ENCODE results near the gene CASP7. TPM values are rescaled to one million over a fixed set of nuclear protein-coding genes. Genes with fewer than 3 reads are reported as not detected.
A peak's percentile ranks its signal among the peaks of the same experiment; 100 is the strongest.

The CASP7 gene
- total RNA-seq, 4 donors from 2014 or later: 47.9 to 144 (median 103) TPM

DNA sequence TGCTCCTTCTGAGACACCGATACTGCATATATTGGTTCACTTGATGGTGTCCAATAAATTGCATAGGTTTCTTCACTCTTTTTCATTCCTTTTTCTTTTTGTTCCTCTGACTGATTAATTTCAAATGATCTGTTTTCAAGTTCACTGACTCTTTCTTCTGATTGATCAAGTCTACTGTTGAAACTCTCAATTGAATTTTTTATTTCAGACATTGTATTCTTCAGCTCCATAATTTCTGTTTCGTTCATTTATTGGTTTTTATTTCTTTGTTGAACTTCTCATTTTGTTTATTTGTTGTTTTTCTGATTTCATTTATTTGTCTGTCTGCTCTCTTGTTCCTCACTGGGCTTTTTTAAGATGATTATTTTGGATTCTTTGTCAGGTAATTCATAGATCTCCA is 13.6 kb downstream of the CASP7 start:
- H3K4me1 ChIP-seq: no peaks in the 10 kb centered on the region
- H3K9me3 ChIP-seq: peaks cover 0 to 15% (median 2%) of the 10 kb centered on the region in 4 donors
- peaks cover 0 to 36% (median 0%) of the 10 kb centered on the region in 3 donors for H3K36me3 ChIP-seq
- no peak overlapping the region for H3K27ac ChIP-seq
- no peaks in the 10 kb centered on the region for H3K27me3 ChIP-seq
- H3K4me3 ChIP-seq: no peak overlapping the region
- TF ChIP-seq, protein P1, sequence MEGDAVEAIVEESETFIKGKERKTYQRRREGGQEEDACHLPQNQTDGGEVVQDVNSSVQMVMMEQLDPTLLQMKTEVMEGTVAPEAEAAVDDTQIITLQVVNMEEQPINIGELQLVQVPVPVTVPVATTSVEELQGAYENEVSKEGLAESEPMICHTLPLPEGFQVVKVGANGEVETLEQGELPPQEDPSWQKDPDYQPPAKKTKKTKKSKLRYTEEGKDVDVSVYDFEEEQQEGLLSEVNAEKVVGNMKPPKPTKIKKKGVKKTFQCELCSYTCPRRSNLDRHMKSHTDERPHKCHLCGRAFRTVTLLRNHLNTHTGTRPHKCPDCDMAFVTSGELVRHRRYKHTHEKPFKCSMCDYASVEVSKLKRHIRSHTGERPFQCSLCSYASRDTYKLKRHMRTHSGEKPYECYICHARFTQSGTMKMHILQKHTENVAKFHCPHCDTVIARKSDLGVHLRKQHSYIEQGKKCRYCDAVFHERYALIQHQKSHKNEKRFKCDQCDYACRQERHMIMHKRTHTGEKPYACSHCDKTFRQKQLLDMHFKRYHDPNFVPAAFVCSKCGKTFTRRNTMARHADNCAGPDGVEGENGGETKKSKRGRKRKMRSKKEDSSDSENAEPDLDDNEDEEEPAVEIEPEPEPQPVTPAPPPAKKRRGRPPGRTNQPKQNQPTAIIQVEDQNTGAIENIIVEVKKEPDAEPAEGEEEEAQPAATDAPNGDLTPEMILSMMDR (IDR thresholded peaks at IDR 0.05): no peak
- TF ChIP-seq POLR2A (IDR thresholded peaks at IDR 0.05): no peak
- no peak for DNase-seq

DNA sequence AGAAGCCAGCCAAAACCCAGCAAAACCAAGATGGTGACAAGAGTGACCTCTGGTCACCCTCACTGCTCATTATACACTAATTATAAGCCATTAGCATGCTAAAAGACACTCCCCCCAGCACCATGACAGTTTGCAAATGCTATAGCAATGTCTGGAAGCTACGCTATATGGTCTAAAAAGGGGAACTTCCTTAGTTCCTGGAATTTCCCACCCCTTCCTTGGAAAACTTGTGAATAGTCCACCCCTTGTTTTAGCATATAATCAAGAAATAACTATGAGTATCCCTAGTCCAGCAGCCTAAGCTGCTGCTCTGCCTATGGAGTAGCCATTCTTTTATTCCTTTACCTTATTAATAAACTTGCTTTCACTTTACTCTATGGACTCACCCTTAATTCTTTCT is 16.0 kb downstream of the CASP7 start:
- no peak for TF ChIP-seq POLR2A (IDR thresholded peaks at IDR 0.05)
- TF ChIP-seq, protein P1 (IDR thresholded peaks at IDR 0.05): no peak
- no peaks in the 10 kb centered on the region for H3K4me1 ChIP-seq
- H3K27me3 ChIP-seq: no peaks in the 10 kb centered on the region
- H3K9me3 ChIP-seq: peaks cover 0 to 15% (median 2%) of the 10 kb centered on the region in 4 donors
- peaks cover 0 to 49% (median 0%) of the 10 kb centered on the region in 3 donors for H3K36me3 ChIP-seq
- no peak overlapping the region for H3K4me3 ChIP-seq
- no peak for DNase-seq
- no peak overlapping the region for H3K27ac ChIP-seq

DNA sequence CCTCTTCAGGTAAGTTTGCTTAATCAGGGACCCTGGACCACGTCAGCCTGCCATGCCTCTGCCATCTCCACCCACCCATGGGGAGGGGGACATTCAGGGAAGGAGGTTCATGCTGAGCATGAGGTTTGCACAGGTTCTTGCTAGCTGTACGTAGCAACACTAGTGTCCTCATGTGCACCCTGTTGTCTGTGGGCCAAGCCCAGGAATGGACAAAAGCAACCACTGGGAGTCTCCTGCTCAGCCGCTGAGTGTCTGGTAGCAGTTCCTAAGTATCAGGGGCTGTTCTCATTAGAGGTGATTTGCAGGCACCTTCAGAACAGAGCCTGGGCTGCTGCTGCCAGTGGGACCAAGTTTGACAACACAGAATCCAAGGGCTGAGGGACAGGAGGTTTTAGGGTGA is 17.9 kb downstream of the CASP7 start:
- H3K4me3 ChIP-seq: no peak overlapping the region
- peaks cover 0 to 37% (median 0%) of the 10 kb centered on the region in 3 donors for H3K36me3 ChIP-seq
- no peak overlapping the region for H3K27ac ChIP-seq
- no peaks in the 10 kb centered on the region for H3K4me1 ChIP-seq
- TF ChIP-seq, protein P1 (IDR thresholded peaks at IDR 0.05): no peak
- TF ChIP-seq POLR2A (IDR thresholded peaks at IDR 0.05): no peak
- DNase-seq: no peak
- no peaks in the 10 kb centered on the region for H3K27me3 ChIP-seq
- H3K9me3 ChIP-seq: peaks cover 0 to 9% (median 2%) of the 10 kb centered on the region in 4 donors

DNA sequence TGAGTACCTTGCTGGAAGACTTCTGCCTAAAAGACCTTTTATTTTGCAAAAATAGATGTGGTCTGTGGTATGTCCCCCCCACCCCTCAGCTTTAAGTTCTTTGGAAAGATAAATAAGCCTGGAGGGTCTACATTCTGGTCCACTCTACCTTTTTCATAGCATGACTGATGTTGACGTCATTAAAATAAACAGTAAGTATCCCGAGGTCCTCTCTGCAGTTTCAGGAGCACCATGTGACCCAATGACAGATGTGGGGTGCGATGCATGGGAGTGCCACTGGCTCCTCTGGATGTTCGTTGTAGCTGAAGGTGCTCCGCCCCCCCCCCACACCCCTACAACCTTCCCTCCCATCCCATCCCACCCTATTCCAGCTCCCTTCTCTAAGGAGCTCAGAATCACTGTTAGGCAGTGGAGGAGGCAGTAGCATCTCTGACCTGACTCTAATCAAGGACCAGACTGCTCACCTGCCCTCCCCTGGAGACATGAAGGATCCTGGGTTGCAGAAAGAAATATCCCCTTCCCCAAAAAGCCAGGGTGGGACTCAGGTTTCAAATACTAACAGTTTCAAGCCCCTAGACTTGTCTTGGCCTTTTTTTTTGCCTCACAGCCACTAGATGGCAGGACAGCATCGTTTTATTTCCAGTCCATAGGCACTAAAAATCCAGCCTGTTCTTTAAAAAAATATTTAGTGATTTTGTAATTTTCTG is 25.1 kb downstream of the CASP7 start:
- peaks cover 0 to 16% (median 0%) of the 10 kb centered on the region in 3 donors for H3K36me3 ChIP-seq
- no peaks in the 10 kb centered on the region for H3K27me3 ChIP-seq
- no peak overlapping the region for H3K4me3 ChIP-seq
- DNase-seq: no peak
- TF ChIP-seq, protein P1 (IDR thresholded peaks at IDR 0.05): peak in 5 of 6 experiments; percentile 18 to 67 (median 66)
- no peak for TF ChIP-seq POLR2A (IDR thresholded peaks at IDR 0.05)
- peaks cover 0 to 8% (median 0%) of the 10 kb centered on the region in 4 donors for H3K4me1 ChIP-seq
- H3K27ac ChIP-seq: no peak overlapping the region
- no peaks in the 10 kb centered on the region for H3K9me3 ChIP-seq

DNA sequence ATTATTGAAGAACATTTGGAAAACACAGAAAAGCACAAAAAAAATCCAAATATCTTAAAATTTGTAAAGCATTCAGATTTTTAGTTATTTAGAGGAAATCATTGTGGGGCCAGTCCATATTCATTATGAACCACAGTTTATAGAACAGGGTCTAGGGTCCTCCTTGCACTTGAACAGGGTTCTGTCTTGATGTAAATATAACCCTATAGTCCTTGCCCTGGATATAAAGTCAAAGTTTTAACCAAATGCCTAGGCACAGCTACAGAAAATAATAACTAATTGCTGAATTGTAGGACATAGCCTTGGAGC is 25.6 kb downstream of the CASP7 start:
- Histone ChIP-seq H3K4me1 (peaks cover 0 to 8% (median 0%) of the 10 kb centered on the region in 4 donors), H3K27ac (no peak overlapping the region), H3K27me3 (no peaks in the 10 kb centered on the region), H3K36me3 (peaks cover 0 to 13% (median 0%) of the 10 kb centered on the region in 3 donors), H3K4me3 (no peak overlapping the region), H3K9me3 (no peaks in the 10 kb centered on the region)
- DNase-seq: no peak
- no peak for TF ChIP-seq POLR2A (IDR thresholded peaks at IDR 0.05)
- TF ChIP-seq, protein P1 (IDR thresholded peaks at IDR 0.05): no peak

Measured in Peyer's patch (tissue), 4 donors.